Gastrocnemius medialis (tissue), 4 donors: ENCODE data around the gene NUS1. TPM values are rescaled to one million over a fixed set of nuclear protein-coding genes. Genes with fewer than 3 reads are reported as not detected.
"Not testable (repeated sequence)": the region's sequence is repeated elsewhere in the genome, so short reads cannot be mapped to it uniquely, and the experiment has no call there.

Experiments used
- ATAC-seq, 2 donors: fragments of 150-250 bp; one replicate each; pipeline ENCODE4 v1.9.1; 2016
- DNase-seq, 2 donors: peaks; one replicate each; pipeline ENCODE4 v3.0.0-alpha.2; 2019
- H3K27ac ChIP-seq, 4 donors: fragments of 200-600 bp; sonication (generic); 1 replicate in 1 of 4; 2 replicates in 3 of 4; pipeline ENCODE4 v1.5.1; 2016 to 2018; ENCODE audit warnings: mild to moderate bottlenecking in 2 of 4, moderate library complexity in 1 of 4
- H3K27me3 ChIP-seq, 3 donors: fragments of 200-600 bp; sonication (generic) in 2 of 3; 1 replicate in 1 of 3; 2 replicates in 2 of 3; pipeline versions ENCODE4 v1.5.1 to v1.6.0; 2016 to 2019; ENCODE audit warnings: mild to moderate bottlenecking in 1 of 3, moderate library complexity in 1 of 3
- H3K36me3 ChIP-seq, 2 donors: fragments of 200-600 bp; sonication (generic) in 1 of 2; one replicate each; pipeline ENCODE4 v1.5.1; 2017 to 2018
- H3K4me1 ChIP-seq, 2 donors: fragments of 200-600 bp; sonication (generic) in 1 of 2; one replicate each; pipeline ENCODE4 v1.5.1; 2016 to 2017; ENCODE audit warnings: mild to moderate bottlenecking in 2 of 2
- H3K4me3 ChIP-seq, 4 donors: fragments of 200-600 bp; sonication (generic) in 3 of 4; 1 replicate in 1 of 4; 2 replicates in 3 of 4; pipeline ENCODE4 v1.5.1; 2016 to 2019; ENCODE audit warnings: mild to moderate bottlenecking in 2 of 4
- H3K9me3 ChIP-seq, 3 donors: fragments of 200-600 bp; sonication (generic) in 2 of 3; 1 replicate in 1 of 3; 2 replicates in 2 of 3; pipeline ENCODE4 v1.5.1; 2016 to 2019
- POLR2A ChIP-seq, 2 donors: fragments of 450-650 bp; IDR thresholded peaks; one replicate each; pipeline ENCODE4 v1.6.1; 2017; ENCODE audit warnings: antibody characterized with exemption in 2 of 2, mild to moderate bottlenecking in 2 of 2, moderate library complexity in 2 of 2
- in situ Hi-C, 4 donors: fragments of 200-750 bp; cut with MboI; loops; one replicate each; pipeline versions ENCODE4 v1.15.0 to v1.8.0; 2017; ENCODE audit warnings: low sequenced_read_pairs in 4 of 4
- intact Hi-C: fragments of 100-400 bp; cut with DNase I; formaldehyde crosslinking; loops from one replicate; pipeline ENCODE4 v1.15.1; 2023; ENCODE audit warnings: low total_unique reads
- total RNA-seq, 4 donors: library from RNA; depleted of rRNA; stranded (reverse); fragments of >200 nt; gene quantifications; one replicate each; pipeline versions ENCODE4 v1.1.0 to v1.2.3, GENCODE V29; 2016
- TF ChIP-seq, protein P1 (sequence below), 5 experiments: fragments of 450-650 bp in 3 of 5; fragments of 200-600 bp in 2 of 5; sonication (generic) in 2 of 5; IDR thresholded peaks in 4 of 5; conservative IDR thresholded peaks in 1 of 5; 1 replicate in 4 of 5; 2 replicates in 1 of 5; pipeline ENCODE4 v1.5.1; 2016 to 2019; ENCODE audit warnings: antibody characterized with exemption in 5 of 5, mild to moderate bottlenecking in 3 of 5, moderate library complexity in 3 of 5

The NUS1 gene
- total RNA-seq, 4 donors from 2014 or later, result 7.1 to 10.5 (median 7.6) TPM

DNA sequence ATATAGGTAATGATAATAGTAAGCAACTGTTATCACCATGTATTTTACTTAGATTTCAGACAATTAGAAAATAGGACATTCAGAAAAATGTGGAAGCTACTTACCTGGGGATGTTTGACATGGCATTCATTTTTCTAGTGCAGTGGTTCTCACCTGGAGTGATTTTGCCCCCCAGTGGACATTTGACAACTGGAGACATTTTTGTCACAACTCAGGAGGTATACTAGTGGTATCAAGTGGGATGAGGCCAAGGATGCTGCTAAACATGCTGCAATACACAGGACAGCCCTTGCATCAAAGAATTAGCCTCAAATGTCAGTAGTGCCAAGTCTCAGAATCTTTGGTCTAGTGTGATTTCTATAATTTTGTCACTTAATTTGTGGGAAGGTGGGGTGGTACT lies 36.1 kb downstream of the NUS1 start:
- H3K4me3 ChIP-seq, result no peak overlapping the region
- no peak overlapping the region for H3K27ac ChIP-seq
- intact Hi-C loops, result no loop called here
- no peaks in the 10 kb centered on the region for H3K9me3 ChIP-seq
- in situ Hi-C loops, result no loop called here
- TF ChIP-seq, protein P1, sequence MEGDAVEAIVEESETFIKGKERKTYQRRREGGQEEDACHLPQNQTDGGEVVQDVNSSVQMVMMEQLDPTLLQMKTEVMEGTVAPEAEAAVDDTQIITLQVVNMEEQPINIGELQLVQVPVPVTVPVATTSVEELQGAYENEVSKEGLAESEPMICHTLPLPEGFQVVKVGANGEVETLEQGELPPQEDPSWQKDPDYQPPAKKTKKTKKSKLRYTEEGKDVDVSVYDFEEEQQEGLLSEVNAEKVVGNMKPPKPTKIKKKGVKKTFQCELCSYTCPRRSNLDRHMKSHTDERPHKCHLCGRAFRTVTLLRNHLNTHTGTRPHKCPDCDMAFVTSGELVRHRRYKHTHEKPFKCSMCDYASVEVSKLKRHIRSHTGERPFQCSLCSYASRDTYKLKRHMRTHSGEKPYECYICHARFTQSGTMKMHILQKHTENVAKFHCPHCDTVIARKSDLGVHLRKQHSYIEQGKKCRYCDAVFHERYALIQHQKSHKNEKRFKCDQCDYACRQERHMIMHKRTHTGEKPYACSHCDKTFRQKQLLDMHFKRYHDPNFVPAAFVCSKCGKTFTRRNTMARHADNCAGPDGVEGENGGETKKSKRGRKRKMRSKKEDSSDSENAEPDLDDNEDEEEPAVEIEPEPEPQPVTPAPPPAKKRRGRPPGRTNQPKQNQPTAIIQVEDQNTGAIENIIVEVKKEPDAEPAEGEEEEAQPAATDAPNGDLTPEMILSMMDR (IDR thresholded peaks at IDR 0.05 in 4 of 5, conservative IDR thresholded peaks at IDR 0.05 in 1 of 5), result no peak
- TF ChIP-seq POLR2A (IDR thresholded peaks at IDR 0.05), result no peak
- H3K4me1 ChIP-seq, result no peaks in the 10 kb centered on the region
- H3K27me3 ChIP-seq, result no peaks in the 10 kb centered on the region
- ATAC-seq (no peak), DNase-seq (no peak)
- peaks cover 0 to 6% of the 10 kb centered on the region in 2 donors for H3K36me3 ChIP-seq

DNA sequence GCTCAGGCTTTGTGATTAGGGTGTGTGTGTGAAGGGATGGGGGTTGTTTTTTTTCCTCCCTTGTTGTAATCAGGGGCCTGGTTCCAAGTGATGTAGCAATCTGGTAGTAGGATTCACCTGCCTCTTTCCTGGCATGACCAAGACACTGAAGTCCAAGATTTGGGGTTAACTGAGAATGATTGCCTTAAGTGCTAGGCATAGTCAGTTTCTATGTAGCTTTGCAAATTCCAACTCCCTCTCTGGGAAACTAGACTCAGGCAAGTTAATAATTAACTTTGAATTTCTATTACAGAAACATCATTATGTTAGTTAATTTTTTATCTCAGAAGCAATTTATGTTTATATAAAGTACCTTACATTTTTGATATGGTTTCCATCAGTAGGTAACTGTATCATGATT lies 43.6 kb downstream of the NUS1 start:
- Histone ChIP-seq H3K9me3 (no peaks in the 10 kb centered on the region), H3K27me3 (no peaks in the 10 kb centered on the region), H3K4me1 (no peaks in the 10 kb centered on the region), H3K27ac (no peak overlapping the region), H3K4me3 (no peak overlapping the region), H3K36me3 (no peaks in the 10 kb centered on the region)
- intact Hi-C loops (no loop called here), in situ Hi-C loops (no loop called here)
- ATAC-seq, result no peak
- TF ChIP-seq, protein P1 (IDR thresholded peaks at IDR 0.05 in 4 of 5, conservative IDR thresholded peaks at IDR 0.05 in 1 of 5), result no peak
- TF ChIP-seq POLR2A (IDR thresholded peaks at IDR 0.05), result no peak
- DNase-seq, result no peak

DNA sequence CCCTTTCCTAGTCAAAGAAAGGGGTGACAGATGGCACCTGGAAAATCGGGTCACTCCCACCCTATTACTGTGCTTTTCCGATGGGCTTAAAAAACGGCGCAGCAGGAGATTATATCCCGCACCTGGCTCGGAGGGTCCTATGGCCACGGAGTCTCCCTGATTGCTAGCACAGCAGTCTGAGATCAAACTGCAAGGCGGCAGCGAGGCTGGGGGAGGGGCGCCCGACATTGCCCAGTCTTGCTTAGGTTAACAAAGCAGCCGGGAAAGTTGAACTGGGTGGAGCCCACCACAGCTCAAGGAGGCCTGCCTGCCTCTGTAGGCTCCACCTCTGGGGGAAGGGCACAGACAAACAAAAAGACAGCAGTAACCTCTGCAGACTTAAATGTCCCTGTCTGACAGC lies 46.3 kb downstream of the NUS1 start:
- intact Hi-C loops, H3K4me1 ChIP-seq, in situ Hi-C loops, H3K4me3 ChIP-seq, H3K9me3 ChIP-seq, H3K36me3 ChIP-seq, ATAC-seq, DNase-seq, H3K27ac ChIP-seq, H3K27me3 ChIP-seq: not testable (repeated sequence)

DNA sequence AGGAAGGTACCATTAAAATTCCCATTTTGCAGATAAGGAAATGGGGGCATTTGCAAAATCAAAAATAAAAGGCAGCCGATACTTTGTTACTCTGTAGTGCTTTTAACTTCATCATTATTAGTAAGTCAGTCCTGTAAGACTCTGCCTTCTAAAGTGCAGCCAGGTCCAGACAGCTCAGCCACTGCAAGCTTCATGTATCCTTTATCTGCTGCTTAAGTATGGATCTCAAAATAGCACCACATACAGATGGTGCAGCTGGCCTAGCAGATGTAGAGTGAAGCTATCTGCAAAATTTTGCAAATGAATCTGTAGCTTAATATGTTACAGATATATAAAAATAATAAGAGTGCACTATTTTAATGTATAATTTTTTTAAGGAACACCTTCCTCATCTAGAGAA lies 53.4 kb downstream of the NUS1 start:
- Histone ChIP-seq H3K36me3 (no peaks in the 10 kb centered on the region), H3K9me3 (no peaks in the 10 kb centered on the region), H3K4me3 (no peak overlapping the region), H3K27me3 (no peaks in the 10 kb centered on the region), H3K4me1 (no peaks in the 10 kb centered on the region), H3K27ac (no peak overlapping the region)
- in situ Hi-C loops (no loop called here), intact Hi-C loops (no loop called here)
- no peak for DNase-seq
- TF ChIP-seq POLR2A (IDR thresholded peaks at IDR 0.05), result no peak
- TF ChIP-seq, protein P1 (IDR thresholded peaks at IDR 0.05 in 4 of 5, conservative IDR thresholded peaks at IDR 0.05 in 1 of 5), result no peak
- ATAC-seq, result no peak

DNA sequence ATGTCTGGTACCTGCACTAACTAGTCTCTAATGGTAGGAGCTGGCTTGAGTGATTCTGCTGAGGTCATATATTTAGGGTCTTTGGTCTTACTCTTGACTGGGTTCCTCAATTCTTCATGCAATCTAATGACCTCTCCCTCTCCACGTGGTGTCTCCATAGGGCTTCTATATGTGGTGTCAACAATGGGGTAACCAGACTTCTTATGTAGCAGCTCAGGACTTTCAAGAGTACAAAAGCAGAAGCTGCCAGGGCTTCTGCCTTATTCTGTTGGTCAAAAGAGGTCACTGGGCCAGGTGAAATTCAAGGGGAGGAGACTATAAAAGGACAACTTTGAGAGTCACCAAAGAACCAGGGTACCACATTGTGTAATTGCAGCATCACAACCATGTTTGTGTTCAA lies 54.3 kb downstream of the NUS1 start:
- H3K36me3 ChIP-seq, result no peaks in the 10 kb centered on the region
- in situ Hi-C loops, result no loop called here
- no peaks in the 10 kb centered on the region for H3K4me1 ChIP-seq
- H3K4me3 ChIP-seq, result no peak overlapping the region
- no peaks in the 10 kb centered on the region for H3K9me3 ChIP-seq
- no peak overlapping the region for H3K27ac ChIP-seq
- H3K27me3 ChIP-seq, result no peaks in the 10 kb centered on the region
- intact Hi-C loops, result no loop called here
- DNase-seq (no peak), ATAC-seq (no peak)
- no peak for TF ChIP-seq POLR2A (IDR thresholded peaks at IDR 0.05)
- TF ChIP-seq, protein P1 (IDR thresholded peaks at IDR 0.05 in 4 of 5, conservative IDR thresholded peaks at IDR 0.05 in 1 of 5), result no peak
